K562 (cell line): ENCODE results near the gene TMPRSS6. TPM values are rescaled to one million over a fixed set of nuclear protein-coding genes. Genes with fewer than 3 reads are reported as not detected.

Source experiments
- ATAC-seq: fragments of 200-7000 bp; cut with Tn5 transposase; 3 replicates; pipeline ENCODE4 v1.9.1; 2020; ENCODE audit warnings: moderate library complexity
- BruUV-seq: library from RNA; stranded (reverse); fragments of 400-500 nt; replicated peaks from 2 replicates; lab custom pipeline; 2021; lab: Mats Ljungman, UMichigan
- CTCF ChIA-PET: fragments of 300-600 bp; formaldehyde crosslinking; extraction: SDS; loops from one replicate; lab custom pipeline; 2021; ENCODE audit warnings: low intra/inter-chr PET ratio; lab: Yijun Ruan, JAX
- POLR2A ChIA-PET: fragments of 300-600, 350-650 bp; sonication (Branson Sonifier 250); formaldehyde crosslinking; extraction: SDS; loops from one replicate; lab custom pipeline; 2021; ENCODE audit warnings: antibody characterized with exemption, inconsistent platforms; lab: Yijun Ruan, JAX
- DNase-seq, 4 experiments: peaks; one replicate each; pipeline versions ENCODE4 v3.0.0 to v3.0.0-alpha.2; 2011 to 2018; ENCODE audit warnings: low spot score in 3 of 4, mixed read lengths in 3 of 4; ENCODE audit errors: extremely low read depth in 1 of 4
- FAIRE-seq: peaks from 2 replicates; lab custom pipeline; 2011; peaks lifted over from hg19 to GRCh38; lab: Jason Lieb, UNC
- H2AFZ ChIP-seq: 2 replicates; pipeline ENCODE4 v1.6.0; 2011; ENCODE audit warnings: low read depth, low read length, control low read depth, inconsistent platforms
- H3K27ac ChIP-seq: fragments of 200-600 bp; 3 replicates; pipeline ENCODE4 v1.8.0; 2011; ENCODE audit warnings: low read depth, mild to moderate bottlenecking, control low read depth, inconsistent platforms, low read length, moderate library complexity, mixed read lengths; ENCODE audit errors: extremely low read depth
- H3K27me3 ChIP-seq, 2 experiments: fragments of 300-600 bp in 1 of 2; 2 replicates in 1 of 2; 3 replicates in 1 of 2; pipeline versions ENCODE4 v1.6.0 to v1.8.0; 2011; ENCODE audit warnings: inconsistent platforms in 2 of 2, low read length in 2 of 2, mild to moderate bottlenecking in 1 of 2, mixed read lengths in 1 of 2, moderate library complexity in 1 of 2; ENCODE audit not compliant: control insufficient read depth in 2 of 2, insufficient read depth in 2 of 2
- H3K36me3 ChIP-seq: fragments of 300-600 bp; 3 replicates; pipeline ENCODE4 v1.8.0; 2011; ENCODE audit warnings: mild to moderate bottlenecking, low read length, inconsistent platforms; ENCODE audit not compliant: control insufficient read depth, insufficient read depth
- H3K4me1 ChIP-seq, 2 experiments: fragments of 200-600 bp in 1 of 2; replicated peaks in 1 of 2; 2 replicates in 1 of 2; 3 replicates in 1 of 2; pipeline versions ENCODE4 v1.5.1 to v1.8.0; 2011; ENCODE audit warnings: inconsistent platforms in 2 of 2, low read length in 2 of 2, mild to moderate bottlenecking in 1 of 2, mixed read lengths in 1 of 2, moderate library complexity in 1 of 2; ENCODE audit not compliant: control insufficient read depth in 2 of 2, insufficient read depth in 2 of 2
- H3K4me2 ChIP-seq: 2 replicates; pipeline ENCODE4 v1.6.1; 2011; ENCODE audit warnings: low read length, control low read depth, inconsistent platforms, mixed read lengths; ENCODE audit not compliant: insufficient read depth
- H3K4me3 ChIP-seq: fragments of 200-600 bp; sonication (generic), shearing (Covaris generic); 2 replicates; pipeline ENCODE4 v1.5.1; 2016; ENCODE audit warnings: control low read depth, inconsistent platforms
- H3K79me2 ChIP-seq: fragments of 200-600 bp; 3 replicates; pipeline ENCODE4 v1.8.0; 2011; ENCODE audit warnings: low read length, inconsistent platforms; ENCODE audit not compliant: control insufficient read depth, insufficient read depth
- H3K9ac ChIP-seq, 2 experiments: 2 replicates each; pipeline versions ENCODE4 v1.6.0 to v1.6.1; 2011; ENCODE audit warnings: low read depth in 2 of 2, low read length in 2 of 2, control low read depth in 1 of 2, inconsistent platforms in 1 of 2, mild to moderate bottlenecking in 1 of 2, mixed read lengths in 1 of 2; ENCODE audit not compliant: insufficient read depth in 1 of 2
- H3K9me1 ChIP-seq: one replicate; pipeline ENCODE4 v1.6.0; 2011; ENCODE audit warnings: inconsistent platforms, mild to moderate bottlenecking, low read length, moderate library complexity; ENCODE audit not compliant: control insufficient read depth, insufficient read depth
- H3K9me3 ChIP-seq: replicated peaks from 2 replicates; pipeline ENCODE4 v1.5.1; 2011; ENCODE audit warnings: low read depth, low read length, inconsistent platforms; ENCODE audit not compliant: control insufficient read depth, insufficient read depth
- H4K20me1 ChIP-seq: replicated peaks from 2 replicates; pipeline ENCODE4 v1.6.1; 2011; ENCODE audit warnings: low read length, inconsistent platforms, mixed read lengths; ENCODE audit not compliant: control insufficient read depth, insufficient read depth
- CBX3 ChIP-seq, 2 experiments: IDR thresholded peaks; 1 replicate in 1 of 2; 2 replicates in 1 of 2; pipeline ENCODE4 v1.6.1; 2012; ENCODE audit warnings: inconsistent platforms in 2 of 2, low read length in 2 of 2, borderline replicate concordance in 1 of 2, control low read depth in 1 of 2
- DACH1 ChIP-seq: fragments of 450-650 bp; IDR thresholded peaks from 2 replicates; pipeline ENCODE4 v1.6.1; 2018; ENCODE audit not compliant: partially characterized antibody
- E2F3 ChIP-seq: fragments of 250-450 bp; sonication (Bioruptor Pico); IDR thresholded peaks from 2 replicates; pipeline ENCODE4 v1.4.0; 2020; ENCODE audit warnings: mild to moderate bottlenecking
- NR2C1 ChIP-seq, 2 experiments: fragments of 450-650 bp; IDR thresholded peaks; 2 replicates each; pipeline ENCODE4 v1.6.1; 2017; ENCODE audit warnings: mild to moderate bottlenecking in 2 of 2, antibody characterized with exemption in 1 of 2, inconsistent platforms in 1 of 2, missing compliant biosample characterization in 1 of 2, missing genetic modification characterization in 1 of 2
- RNF2 ChIP-seq: sonication (generic); IDR thresholded peaks from 2 replicates; pipeline ENCODE4 v1.6.1; 2016
- SREBF2 ChIP-seq: sonication (generic); formaldehyde crosslinking; IDR thresholded peaks from 2 replicates; pipeline ENCODE4 v1.4.0; 2020; ENCODE audit warnings: mild to moderate bottlenecking, missing genetic modification reagents
- SRSF9 ChIP-seq: fragments of 200-400 bp; formaldehyde crosslinking; IDR thresholded peaks from 2 replicates; pipeline ENCODE4 v1.6.1; 2017; ENCODE audit warnings: low read depth, low read length, borderline replicate concordance
- TAF9B ChIP-seq: fragments of 450-650 bp; IDR thresholded peaks from 2 replicates; pipeline ENCODE4 v1.6.1; 2018; ENCODE audit warnings: mild to moderate bottlenecking; ENCODE audit not compliant: partially characterized antibody
- TOE1 ChIP-seq, 2 experiments: fragments of 450-650 bp in 1 of 2; sonication (generic) in 1 of 2; formaldehyde crosslinking in 1 of 2; IDR thresholded peaks; 2 replicates each; pipeline versions ENCODE4 v1.7.1 to v1.8.0; 2016 to 2022; ENCODE audit warnings: borderline replicate concordance in 2 of 2, mild to moderate bottlenecking in 2 of 2, antibody characterized with exemption in 1 of 2, inconsistent platforms in 1 of 2, low read depth in 1 of 2, missing genetic modification reagents in 1 of 2, moderate library complexity in 1 of 2
- ZBED1 ChIP-seq: IDR thresholded peaks from 2 replicates; pipeline ENCODE4 v1.6.1; 2014
- ZKSCAN3 ChIP-seq: fragments of 250-450 bp; sonication (Bioruptor Pico); IDR thresholded peaks from 2 replicates; pipeline ENCODE4 v1.4.0; 2020
- WGBS: fragments of 100-300 bp; shearing (Covaris generic); methylation state at CpG from one replicate; pipeline ENCODE4 v1.1.6; 2016; ENCODE audit warnings: low coverage, mixed read lengths; ENCODE audit not compliant: insufficient coverage; ENCODE audit errors: missing lambda C conversion rate; 5-methylcytosine and 5-hydroxymethylcytosine counted together
- in situ Hi-C: fragments of 300-500 bp; cut with MboI; formaldehyde crosslinking; loops from 4 replicates; pipeline ENCODE4 v1.15.0; 2018; ENCODE audit warnings: inconsistent platforms, mixed read lengths
- intact Hi-C: fragments of 100-400 bp; cut with micrococcal nuclease; formaldehyde crosslinking; loops from 2 replicates; pipeline ENCODE4 v1.14.2; 2022
- polyA plus RNA-seq, 8 experiments: library from polyadenylated mRNA; depleted of rRNA in 4 of 8; stranded (reverse) in 5 of 8; unstranded in 3 of 8; fragments of >200 nt; fragmentation: Nextera tagmentation in 2 of 8; fragmentation: Illumina TruSeq in 1 of 8; extraction: Ambion mirVana in 2 of 8; extraction: Trizol in 1 of 8; gene quantifications; 2 replicates each; pipeline versions ENCODE4 v1.2.1 to v1.2.3, GENCODE V29; 2011 to 2014; ENCODE audit warnings: inconsistent platforms in 1 of 8, missing spikeins in 1 of 8
- total RNA-seq, 7 experiments: library from RNA; depleted of rRNA in 6 of 7; stranded (reverse); fragments of >200 nt in 6 of 7; fragmentation: Illumina TruSeq in 2 of 7; extraction: Trizol in 2 of 7; gene quantifications; 2 replicates each; pipeline versions ENCODE4 v1.2.1 to v1.2.3, GENCODE V29; 2011 to 2021; ENCODE audit warnings: low replicate concordance in 1 of 7
- TF ChIP-seq, protein P1 (sequence below): fragments of 250-450 bp; sonication (Bioruptor Pico); IDR thresholded peaks from 2 replicates; pipeline ENCODE4 v1.5.0; 2021
- TF ChIP-seq, protein P2 (sequence below): IDR thresholded peaks from 3 replicates; pipeline ENCODE4 v1.6.1; 2011; ENCODE audit warnings: borderline replicate concordance, mild to moderate bottlenecking, moderate library complexity; ENCODE audit not compliant: insufficient read length; ENCODE audit errors: extremely low read depth
- TF ChIP-seq, protein P3 (sequence below): sonication (generic); formaldehyde crosslinking; IDR thresholded peaks from 2 replicates; pipeline ENCODE4 v1.8.1; 2022; ENCODE audit warnings: missing genetic modification reagents
- TF ChIP-seq, protein P4 (sequence below), 2 experiments: fragments of 450-650 bp in 1 of 2; sonication (generic) in 1 of 2; formaldehyde crosslinking; conservative IDR thresholded peaks; 2 replicates each; pipeline versions ENCODE4 v1.4.0 to v1.8.1; 2020 to 2022; ENCODE audit warnings: mild to moderate bottlenecking in 1 of 2, missing genetic modification reagents in 1 of 2

Gene TMPRSS6
- total and polyA plus RNA-seq, 9 of the 15 experiments (the other 6 are each of a cell fraction or from before 2014, with no cell fraction given), result 0.03 TPM; not detected in 8

DNA sequence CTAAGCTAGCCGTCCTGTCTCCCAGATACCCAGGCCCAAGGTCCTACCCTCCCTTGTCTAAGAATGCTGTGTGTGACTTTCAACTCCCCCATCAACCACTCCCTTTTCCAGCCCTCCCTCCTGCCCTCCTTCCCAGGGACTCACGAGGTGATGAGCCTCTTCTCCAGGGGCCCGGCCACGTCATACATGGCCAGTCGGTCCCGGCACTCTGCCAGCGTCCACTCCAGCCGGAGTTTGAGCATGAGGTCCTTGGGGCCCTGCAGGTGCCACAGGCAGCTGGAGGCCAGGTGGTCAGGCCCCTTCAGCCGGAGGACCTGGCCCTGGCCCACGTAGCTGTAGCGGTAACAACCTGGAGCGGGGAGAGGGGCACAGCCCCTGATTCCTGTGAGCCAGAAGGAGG, 20.1 kb downstream of the TMPRSS6 start:
- H3K4me1 ChIP-seq, result no peaks in the 10 kb centered on the region; a peak in 1 of 5 replicates
- no peaks in the 10 kb centered on the region for H3K9me3 ChIP-seq
- no peak overlapping the region for H2AFZ ChIP-seq
- ATAC-seq (no peak), DNase-seq (peak in 1 of 4 experiments; percentile 12), FAIRE-seq (no peak)
- intact Hi-C loops, result no loop called here
- no peak overlapping the region for H3K9ac ChIP-seq
- no peaks in the 10 kb centered on the region for H3K36me3 ChIP-seq
- no peaks in the 10 kb centered on the region for H3K9me1 ChIP-seq
- H3K27me3 ChIP-seq, result peaks cover 0 to 12% of the 10 kb centered on the region in 2 experiments; a peak in 2 of 5 replicates
- H3K27ac ChIP-seq, result no peak overlapping the region
- 0% methylated on average over 1 of the region's 12 CpGs for WGBS
- no peak overlapping the region for H3K4me3 ChIP-seq
- ChIA-PET CTCF (no interaction called here), POLR2A (interaction anchor here (1.5 kb wide), 1 partner anchor 12 kb away, joined by 3 read pairs; no protein-coding TSS in a partner anchor)
- H3K79me2 ChIP-seq, result no peaks in the 10 kb centered on the region
- in situ Hi-C loops, result no loop called here
- no TSS peak for BruUV-seq
- H3K4me2 ChIP-seq, result no peak overlapping the region
- H4K20me1 ChIP-seq, result no peaks in the 10 kb centered on the region
- TF ChIP-seq TOE1 (IDR thresholded peaks at IDR 0.05; ENCODE audit: borderline replicate concordance) (no peak), TOE1 (CRISPR knock-in tag; IDR thresholded peaks at IDR 0.05; ENCODE audit: borderline replicate concordance, low read depth) (no peak), ZKSCAN3 (CRISPR knock-in tag) (no peak), E2F3 (CRISPR knock-in tag) (no peak), CBX3 (IDR thresholded peaks at IDR 0.05; ENCODE audit: borderline replicate concordance in 1 of 2, low read length in 2 of 2) (no peak), TAF9B (no peak), NR2C1 (IDR thresholded peaks at IDR 0.05) (no peak), NR2C1 (tag; IDR thresholded peaks at IDR 0.05) (no peak), SREBF2 (CRISPR knock-in tag) (no peak), ZBED1 (no peak), DACH1 (no peak), RNF2 (no peak), SRSF9 (no peak)
- TF ChIP-seq, protein P1, sequence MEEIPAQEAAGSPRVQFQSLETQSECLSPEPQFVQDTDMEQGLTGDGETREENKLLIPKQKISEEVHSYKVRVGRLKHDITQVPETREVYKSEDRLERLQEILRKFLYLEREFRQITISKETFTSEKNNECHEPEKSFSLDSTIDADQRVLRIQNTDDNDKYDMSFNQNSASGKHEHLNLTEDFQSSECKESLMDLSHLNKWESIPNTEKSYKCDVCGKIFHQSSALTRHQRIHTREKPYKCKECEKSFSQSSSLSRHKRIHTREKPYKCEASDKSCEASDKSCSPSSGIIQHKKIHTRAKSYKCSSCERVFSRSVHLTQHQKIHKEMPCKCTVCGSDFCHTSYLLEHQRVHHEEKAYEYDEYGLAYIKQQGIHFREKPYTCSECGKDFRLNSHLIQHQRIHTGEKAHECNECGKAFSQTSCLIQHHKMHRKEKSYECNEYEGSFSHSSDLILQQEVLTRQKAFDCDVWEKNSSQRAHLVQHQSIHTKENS, result no peak
- TF ChIP-seq, protein P2, sequence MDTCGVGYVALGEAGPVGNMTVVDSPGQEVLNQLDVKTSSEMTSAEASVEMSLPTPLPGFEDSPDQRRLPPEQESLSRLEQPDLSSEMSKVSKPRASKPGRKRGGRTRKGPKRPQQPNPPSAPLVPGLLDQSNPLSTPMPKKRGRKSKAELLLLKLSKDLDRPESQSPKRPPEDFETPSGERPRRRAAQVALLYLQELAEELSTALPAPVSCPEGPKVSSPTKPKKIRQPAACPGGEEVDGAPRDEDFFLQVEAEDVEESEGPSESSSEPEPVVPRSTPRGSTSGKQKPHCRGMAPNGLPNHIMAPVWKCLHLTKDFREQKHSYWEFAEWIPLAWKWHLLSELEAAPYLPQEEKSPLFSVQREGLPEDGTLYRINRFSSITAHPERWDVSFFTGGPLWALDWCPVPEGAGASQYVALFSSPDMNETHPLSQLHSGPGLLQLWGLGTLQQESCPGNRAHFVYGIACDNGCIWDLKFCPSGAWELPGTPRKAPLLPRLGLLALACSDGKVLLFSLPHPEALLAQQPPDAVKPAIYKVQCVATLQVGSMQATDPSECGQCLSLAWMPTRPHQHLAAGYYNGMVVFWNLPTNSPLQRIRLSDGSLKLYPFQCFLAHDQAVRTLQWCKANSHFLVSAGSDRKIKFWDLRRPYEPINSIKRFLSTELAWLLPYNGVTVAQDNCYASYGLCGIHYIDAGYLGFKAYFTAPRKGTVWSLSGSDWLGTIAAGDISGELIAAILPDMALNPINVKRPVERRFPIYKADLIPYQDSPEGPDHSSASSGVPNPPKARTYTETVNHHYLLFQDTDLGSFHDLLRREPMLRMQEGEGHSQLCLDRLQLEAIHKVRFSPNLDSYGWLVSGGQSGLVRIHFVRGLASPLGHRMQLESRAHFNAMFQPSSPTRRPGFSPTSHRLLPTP, result no peak
- TF ChIP-seq, protein P3, sequence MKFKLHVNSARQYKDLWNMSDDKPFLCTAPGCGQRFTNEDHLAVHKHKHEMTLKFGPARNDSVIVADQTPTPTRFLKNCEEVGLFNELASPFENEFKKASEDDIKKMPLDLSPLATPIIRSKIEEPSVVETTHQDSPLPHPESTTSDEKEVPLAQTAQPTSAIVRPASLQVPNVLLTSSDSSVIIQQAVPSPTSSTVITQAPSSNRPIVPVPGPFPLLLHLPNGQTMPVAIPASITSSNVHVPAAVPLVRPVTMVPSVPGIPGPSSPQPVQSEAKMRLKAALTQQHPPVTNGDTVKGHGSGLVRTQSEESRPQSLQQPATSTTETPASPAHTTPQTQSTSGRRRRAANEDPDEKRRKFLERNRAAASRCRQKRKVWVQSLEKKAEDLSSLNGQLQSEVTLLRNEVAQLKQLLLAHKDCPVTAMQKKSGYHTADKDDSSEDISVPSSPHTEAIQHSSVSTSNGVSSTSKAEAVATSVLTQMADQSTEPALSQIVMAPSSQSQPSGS (CRISPR knock-in tag), result no peak
- TF ChIP-seq, protein P4, sequence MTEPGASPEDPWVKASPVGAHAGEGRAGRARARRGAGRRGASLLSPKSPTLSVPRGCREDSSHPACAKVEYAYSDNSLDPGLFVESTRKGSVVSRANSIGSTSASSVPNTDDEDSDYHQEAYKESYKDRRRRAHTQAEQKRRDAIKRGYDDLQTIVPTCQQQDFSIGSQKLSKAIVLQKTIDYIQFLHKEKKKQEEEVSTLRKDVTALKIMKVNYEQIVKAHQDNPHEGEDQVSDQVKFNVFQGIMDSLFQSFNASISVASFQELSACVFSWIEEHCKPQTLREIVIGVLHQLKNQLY (CRISPR knock-in tag; conservative IDR thresholded peaks at IDR 0.05), result no peak
